Ishikawa (cell line): ENCODE results near the gene COL9A1.

Source experiments
- CEBPB ChIP-seq: IDR thresholded peaks from 2 replicates; pipeline ENCODE4 v1.6.1; 2012
- EGR1 ChIP-seq: IDR thresholded peaks from 2 replicates; pipeline ENCODE4 v1.6.1; 2012
- FOXM1 ChIP-seq: IDR thresholded peaks from 2 replicates; pipeline ENCODE4 v1.6.1; 2012; ENCODE audit warnings: low read depth, borderline replicate concordance
- MAX ChIP-seq: IDR thresholded peaks from 2 replicates; pipeline ENCODE4 v1.6.1; 2012
- RAD21 ChIP-seq: IDR thresholded peaks from 2 replicates; pipeline ENCODE4 v1.6.1; 2012; ENCODE audit warnings: low read depth
- REST ChIP-seq: IDR thresholded peaks from 2 replicates; pipeline ENCODE4 v1.6.1; 2012; ENCODE audit warnings: low read depth, mild to moderate bottlenecking
- TAF1 ChIP-seq: IDR thresholded peaks from 2 replicates; pipeline ENCODE4 v1.6.1; 2012; ENCODE audit warnings: low read depth, mild to moderate bottlenecking
- TEAD4 ChIP-seq: IDR thresholded peaks from 2 replicates; pipeline ENCODE4 v1.6.1; 2012
- YY1 ChIP-seq: IDR thresholded peaks from 2 replicates; pipeline ENCODE4 v1.6.1; 2012; ENCODE audit warnings: low read depth

- TF ChIP-seq REST (no peak), TEAD4 (no peak), CEBPB (no peak), RAD21 (no peak), YY1 (no peak), TAF1 (no peak), EGR1 (no peak), MAX (no peak), FOXM1 (no peak)
Measured at GRCh38 chr6:70304616-70305015, 1.7 kb upstream of the COL9A1 start.
